Stimulated activated CD8-positive, alpha-beta memory T cell treated with anti-CD3 and anti-CD28 coated beads, Interleukin-2, amount 100 ng/mL, for 1 hour (primary cell): Measurements from ENCODE around the gene DAB2IP.

ENCODE experiments used
- DNase-seq, 2 donors: peaks; one replicate each; pipeline ENCODE4 v3.0.0-alpha.2; 2020; ENCODE audit warnings: low read depth in 2 of 2

The DAB2IP gene

DNA sequence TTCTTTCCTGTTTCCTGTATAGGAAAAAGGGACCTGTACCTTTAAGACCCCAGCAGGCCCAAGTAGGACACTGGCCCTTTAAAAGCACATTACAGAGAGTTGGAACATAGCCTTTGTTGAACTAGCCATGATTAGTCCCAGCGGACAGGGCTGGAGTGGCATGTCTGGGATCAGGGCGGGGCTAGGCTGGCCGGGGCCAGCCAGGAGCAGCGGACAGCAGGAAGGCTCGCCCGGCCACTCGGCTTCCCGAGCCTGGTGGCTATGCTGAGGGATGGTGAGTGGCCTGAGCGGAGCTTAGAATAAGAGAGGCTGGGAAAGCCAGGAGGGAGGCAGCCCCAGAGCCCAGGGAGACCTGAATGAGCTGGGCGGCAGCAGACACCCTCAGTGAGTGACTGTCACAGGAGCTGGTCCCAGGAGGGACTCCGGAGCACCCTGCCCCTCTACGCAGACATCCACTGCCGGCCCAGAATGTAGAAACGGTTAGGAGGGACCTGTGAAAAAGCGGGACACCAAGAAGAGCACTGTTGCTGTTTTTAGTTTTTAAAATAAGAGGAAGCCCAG, 92.1 kb downstream of the DAB2IP start:
- no peak for DNase-seq

DNA sequence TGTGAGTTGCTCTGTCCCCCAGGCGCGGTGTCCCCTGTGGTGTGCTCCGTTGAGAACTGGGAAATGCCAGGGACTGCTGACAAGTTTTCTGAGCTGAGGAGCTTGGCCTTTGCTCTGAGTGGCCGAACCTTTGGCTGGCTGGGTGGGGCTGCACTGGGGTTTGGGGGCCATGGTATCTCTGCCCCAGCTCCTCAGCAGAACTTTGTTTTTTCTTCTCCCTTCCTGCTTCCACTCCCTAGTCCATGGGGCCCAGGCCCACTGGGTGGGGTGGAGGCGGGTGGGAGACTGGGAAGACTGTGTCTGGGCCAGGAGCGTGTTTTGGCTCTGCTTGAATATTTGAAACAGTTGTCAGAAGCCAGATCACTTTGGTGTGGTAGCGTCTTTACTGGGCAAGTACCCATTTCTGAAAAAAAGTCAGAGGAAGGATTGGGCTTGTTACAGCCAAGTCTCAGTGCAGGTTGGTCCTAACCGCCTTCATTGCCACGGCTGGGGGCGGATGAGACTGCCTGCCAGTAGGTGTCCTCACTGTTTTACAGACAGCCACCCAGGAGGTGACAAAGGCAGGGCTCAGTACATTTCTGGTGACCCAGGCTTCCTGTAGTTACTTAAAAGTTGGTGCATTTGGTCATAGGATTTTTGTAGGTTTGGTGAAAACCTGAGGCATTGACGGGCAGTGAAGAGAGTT, 92.7 kb downstream of the DAB2IP start:
- no peak for DNase-seq

DNA sequence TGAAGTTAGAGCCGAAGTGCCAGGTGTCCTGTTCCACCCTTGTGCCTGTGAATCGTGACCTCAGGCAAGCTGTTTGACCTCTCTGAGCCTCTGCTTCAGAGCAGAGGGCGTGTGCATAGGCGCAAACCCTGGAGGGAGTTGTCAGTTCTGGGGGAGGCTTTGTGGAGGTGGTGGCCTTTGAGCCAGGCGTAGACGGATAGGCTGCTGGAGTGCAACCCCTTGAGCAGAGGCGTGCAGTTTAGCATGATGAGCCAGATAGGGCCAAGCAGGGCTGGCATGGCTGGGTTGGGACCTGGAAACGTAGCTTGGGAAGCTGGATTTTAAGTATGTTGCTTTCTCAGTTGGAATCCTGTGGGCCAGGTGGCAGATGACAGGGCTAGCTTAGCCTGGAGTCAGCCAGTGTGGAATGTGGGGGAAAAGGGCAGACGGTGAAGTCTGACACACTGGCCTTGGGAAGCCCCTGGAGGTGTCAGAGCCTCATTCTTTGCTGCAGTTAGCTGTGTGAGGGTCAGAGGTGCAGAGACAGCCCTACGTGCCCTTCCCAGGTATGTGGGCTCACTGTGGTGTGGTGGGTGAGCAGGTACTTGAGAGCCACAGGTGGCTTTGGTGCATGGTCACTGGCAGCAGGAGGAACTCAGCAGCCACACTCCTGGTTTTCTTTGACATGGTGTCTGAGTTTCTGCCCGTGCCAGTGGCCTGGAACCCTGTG, 93.4 kb downstream of the DAB2IP start:
- DNase-seq: no peak

DNA sequence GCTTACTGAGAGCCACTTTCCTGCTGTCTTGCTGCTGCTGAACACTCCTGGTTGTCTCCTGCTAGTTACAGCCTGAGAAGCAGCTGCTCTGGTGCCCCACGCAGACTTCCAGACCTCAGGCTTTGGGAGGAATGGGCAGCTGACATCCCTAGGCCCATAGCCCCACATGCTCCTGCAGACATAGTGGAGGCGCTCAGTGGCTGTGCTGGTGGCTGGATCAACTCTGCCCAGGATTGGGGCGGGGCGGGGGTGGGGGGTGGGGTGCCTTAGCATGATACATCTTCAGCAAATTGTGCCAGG, 93.9 kb downstream of the DAB2IP start:
- no peak for DNase-seq

DNA sequence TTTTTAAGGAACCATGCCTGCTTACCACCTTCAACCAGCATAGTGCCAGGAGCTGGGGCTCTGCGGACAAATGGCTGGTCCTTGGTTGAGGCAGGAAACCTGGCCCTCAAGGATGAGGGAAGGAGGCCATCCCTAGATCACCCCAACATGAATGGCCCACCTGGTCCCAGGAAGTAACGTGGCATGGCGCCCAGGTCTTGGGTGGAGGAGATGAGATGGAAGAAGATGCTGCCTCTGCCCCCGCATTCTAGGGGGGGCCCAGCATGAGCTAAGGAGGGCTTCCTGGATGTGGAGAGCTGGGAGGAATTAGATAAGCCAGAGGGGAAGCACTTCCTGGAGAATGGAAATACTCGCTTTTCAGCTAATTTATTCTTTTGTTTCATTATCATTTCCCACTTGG, 95.0 kb downstream of the DAB2IP start:
- DNase-seq: no peak

DNA sequence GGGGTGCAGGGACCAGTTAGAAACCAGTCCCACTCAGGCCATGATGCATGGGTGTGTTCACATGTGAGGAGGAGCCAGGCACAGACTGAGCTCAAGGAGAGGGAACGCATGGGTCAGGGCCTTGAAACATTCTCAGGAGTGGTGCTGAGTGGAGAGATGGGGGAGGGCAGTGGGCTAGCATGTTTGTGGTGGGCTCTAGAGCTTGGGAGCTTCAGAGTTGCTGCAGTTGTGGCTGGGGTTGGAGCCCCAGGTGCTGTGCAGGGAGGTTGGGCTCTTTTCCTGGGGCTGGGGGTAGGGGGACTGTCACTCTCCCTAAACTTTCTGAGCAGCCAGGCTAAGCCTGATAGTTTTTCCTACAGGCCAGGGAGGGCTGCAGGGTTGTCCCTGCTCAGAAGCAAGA, 95.4 kb downstream of the DAB2IP start:
- no peak for DNase-seq

DNA sequence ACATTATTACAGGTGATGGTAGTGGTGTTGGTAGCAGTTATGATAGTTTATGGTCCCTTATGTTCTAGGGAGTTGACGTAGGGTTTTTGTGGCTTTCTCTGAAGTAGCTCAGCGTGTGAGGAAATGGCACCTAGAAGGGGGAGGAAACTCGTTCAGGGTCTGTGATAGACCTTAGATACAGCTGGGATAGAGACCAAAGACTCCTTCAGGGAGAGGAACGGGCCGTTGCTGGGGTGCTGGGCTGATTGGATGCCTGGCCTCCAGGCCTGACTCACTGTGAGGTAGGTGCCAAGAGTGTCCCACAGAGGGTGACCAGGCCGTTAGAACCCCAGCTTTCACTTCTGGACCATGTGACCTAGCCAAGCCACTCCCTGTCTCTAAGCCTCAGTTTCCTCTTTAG, 96.6 kb downstream of the DAB2IP start:
- no peak for DNase-seq

DNA sequence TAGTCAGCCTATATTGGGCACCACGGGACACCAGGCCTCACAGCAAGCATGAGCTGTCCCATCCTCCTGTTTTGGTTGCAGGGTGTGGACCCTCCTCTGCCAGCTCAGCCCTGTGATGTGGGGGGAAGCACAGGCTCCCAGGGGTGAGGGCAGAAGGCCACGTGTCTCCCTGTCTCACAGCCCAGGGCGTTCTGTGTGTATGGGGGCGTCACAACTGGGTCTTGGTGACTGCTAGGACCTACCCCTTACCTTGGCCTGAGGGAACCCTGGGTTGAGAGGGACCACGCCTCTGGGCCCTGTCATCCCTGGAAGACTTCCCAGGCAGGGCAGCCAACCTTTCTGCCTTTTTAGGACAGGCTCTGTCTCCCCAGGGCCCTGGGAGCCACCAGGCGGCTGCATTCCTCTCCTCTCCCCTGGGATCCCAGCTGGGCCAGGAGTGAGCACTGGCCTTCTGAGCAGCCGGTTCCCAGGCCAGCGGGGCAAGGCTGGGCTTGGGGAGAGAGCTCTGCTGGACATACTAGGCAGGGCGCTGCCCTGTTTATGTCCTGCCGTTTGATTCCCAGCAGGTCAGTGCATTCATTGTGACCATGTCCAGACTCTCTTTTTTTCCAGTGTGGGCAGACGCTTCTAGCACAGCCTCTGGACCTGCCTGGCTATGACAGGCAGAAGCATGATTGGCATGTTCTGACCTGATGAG, 97.4 kb downstream of the DAB2IP start:
- DNase-seq: no peak

DNA sequence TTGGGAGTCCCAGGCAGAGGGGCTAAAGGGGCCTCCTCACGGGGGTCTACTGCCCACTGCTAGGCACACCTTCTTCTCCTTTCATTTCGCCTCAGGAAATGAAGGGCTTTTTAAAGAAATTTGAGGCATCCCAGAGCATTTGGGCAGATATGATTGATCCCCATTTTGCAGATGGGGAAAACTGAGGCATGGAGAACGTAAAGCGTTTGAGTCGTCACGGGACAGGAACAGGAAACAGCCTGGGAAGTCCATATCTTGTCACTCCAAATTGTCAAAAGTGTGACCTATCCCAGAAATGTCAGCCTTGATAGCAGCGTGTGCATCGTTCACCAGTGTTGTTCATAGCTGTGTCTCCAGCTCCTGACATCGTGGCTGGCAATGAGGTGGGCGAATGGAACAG, 98.2 kb downstream of the DAB2IP start:
- DNase-seq: no peak

DNA sequence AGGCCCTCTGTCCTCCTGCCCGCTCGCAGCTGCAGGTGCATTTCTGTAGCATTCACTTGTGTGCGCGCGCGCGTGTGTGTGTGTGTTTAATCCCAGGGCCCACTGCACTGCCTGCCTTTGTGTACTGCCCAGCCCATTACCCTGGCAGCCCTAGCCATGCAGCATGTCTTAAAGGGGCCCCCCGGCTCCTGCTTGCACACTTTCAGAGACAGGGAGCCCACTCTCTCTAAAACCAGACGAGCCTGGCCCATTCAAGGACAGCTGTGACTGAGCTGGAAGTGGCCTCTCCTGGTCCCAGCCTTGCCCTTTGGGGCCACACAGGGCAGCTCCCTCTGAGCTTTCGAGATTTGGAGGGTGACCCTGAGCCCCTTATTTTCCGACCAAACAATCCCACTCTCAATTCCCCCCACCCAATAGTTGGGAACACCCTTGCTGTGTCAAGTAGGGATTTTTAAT, 98.9 kb downstream of the DAB2IP start:
- no peak for DNase-seq

DNA sequence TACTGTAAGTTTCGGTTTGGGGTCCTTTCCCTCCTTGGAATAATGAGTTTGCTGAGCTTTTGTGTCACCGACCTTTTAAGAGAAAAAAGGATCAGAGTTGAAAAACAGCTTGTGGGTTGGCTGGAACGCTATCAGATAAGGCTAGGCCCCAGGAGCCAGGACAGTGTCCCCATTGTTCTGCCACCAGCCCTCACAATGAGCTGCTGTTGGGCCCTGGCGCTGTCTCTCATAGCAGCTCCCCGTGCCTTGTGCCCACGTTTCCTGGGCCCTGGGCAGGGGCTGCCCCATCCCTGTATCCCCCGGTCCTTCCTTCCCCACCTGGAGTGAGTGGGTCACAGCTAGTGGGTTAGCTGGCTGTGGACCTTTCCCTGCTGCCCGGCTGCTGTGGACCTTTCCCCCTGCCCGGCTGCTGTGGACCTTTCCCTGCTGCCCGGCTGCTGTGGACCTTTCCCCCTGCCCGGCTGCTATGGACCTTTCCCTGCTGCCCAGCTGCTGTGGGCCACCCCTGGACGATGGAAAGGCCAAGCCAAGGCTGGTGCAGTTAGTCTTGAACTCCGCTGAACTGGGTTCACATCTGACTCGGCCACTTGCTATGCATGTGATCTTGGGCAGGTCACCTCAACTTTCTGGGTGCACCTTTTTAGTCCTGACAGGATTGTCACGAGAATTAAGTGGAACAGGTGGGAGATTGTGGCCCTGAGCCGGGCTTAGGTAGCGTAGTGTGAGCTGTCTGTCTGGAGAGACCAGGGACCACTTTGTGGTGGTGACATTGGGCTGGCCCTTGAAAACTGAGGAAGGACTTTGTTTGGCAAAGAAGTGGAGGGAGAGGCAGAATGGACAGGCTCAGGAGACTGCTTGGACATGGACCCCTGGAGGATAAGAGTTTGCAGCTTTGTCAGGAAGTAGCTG, 99.5 kb downstream of the DAB2IP start:
- DNase-seq: no peak

DNA sequence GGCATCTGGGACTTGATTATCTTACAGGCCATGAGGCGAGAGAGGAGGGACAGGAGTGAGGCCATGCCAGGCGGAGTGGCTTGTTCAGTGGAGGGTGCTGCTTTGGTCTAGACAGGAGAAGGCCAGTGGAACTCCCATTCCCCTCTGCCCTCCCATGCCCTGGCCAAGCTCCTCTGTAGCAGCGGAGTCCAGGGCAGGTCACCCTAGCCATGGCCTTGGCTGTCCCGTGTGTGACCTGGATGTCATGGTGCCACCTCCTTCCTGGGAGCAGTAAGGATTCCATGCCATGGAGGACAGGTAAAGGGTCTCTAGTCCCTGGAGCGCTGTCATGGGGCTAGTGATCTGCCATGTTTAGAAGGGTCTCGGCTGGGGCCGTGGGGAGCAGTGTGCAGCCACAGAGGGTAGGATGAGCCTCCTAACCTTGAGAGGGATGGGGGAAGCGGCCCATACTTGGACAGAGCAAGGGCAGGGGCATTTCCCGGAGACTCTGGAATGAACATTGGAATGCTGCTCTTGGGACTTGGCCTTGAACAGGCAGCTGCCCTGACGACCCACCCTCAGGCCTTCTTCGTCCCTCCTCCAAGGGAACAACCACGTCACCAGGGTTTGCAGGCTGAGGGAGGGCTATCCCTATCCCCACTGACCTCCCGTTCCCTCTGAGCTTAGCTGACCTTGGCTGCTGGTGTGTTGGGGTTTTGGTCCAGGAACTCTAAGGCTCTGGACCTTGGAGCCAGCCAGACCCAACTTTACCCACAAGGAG, 100.4 kb downstream of the DAB2IP start:
- no peak for DNase-seq

DNA sequence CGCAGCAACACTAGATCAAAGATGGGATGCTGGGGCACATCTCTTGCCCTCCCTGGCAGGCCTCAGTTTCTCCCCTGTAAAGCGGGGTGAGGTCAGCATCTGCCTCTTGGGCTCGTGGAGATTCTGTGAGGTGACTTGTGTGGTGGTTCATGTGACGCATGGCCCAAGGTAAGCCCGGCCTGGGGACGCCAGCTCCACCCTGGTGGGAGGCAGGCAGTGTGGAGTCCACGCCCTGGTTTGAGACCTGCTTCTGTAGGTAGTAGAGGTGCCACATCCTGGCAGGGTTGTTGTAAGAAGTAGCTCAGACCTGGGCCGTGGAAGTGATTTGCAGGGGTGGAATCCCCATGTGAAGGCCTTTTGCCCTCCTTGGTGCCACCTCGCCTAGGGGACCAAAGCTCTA, 101.5 kb downstream of the DAB2IP start:
- no peak for DNase-seq

DNA sequence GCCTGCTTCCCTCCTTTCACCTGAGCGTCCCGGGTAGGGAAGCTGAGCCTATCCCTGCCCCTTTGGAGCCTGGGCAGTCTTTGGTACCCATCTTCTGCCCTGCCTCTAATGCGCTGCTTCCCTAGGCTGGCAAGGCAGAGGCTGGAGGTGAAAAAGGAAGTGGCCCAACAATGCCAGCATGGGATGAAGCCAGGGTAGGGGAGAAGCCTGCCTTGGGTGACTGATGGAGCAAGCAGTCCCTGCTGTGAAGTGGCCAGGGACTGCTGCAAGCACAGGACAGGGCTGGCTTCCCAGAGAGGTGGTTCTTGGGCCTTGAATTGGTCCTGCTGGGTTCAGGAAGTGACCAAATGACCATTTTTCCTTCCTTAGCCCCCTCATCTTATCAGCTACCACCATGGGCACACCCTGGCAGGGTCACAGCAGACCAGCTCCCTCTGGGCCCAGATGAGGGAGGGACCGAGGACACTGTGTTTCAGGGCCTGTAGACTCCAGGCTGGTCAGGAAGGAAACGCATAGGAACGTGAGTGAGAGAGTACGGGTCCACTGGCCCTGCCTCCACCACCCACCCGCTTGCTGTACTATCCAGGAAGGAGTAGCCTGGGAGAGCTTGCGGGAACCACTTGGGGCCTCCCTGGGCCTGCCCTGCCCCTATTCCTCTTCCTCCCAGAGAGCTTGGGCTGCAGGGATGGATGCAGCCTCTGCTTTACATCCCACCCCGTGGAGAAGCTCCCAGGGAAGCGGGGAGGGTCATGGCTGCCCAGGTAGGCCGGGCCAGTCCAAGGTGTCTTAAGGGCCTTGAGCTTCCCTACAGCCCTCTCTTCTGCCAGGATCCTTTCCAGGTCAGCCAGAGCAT, 102.6 kb downstream of the DAB2IP start:
- no peak for DNase-seq

DNA sequence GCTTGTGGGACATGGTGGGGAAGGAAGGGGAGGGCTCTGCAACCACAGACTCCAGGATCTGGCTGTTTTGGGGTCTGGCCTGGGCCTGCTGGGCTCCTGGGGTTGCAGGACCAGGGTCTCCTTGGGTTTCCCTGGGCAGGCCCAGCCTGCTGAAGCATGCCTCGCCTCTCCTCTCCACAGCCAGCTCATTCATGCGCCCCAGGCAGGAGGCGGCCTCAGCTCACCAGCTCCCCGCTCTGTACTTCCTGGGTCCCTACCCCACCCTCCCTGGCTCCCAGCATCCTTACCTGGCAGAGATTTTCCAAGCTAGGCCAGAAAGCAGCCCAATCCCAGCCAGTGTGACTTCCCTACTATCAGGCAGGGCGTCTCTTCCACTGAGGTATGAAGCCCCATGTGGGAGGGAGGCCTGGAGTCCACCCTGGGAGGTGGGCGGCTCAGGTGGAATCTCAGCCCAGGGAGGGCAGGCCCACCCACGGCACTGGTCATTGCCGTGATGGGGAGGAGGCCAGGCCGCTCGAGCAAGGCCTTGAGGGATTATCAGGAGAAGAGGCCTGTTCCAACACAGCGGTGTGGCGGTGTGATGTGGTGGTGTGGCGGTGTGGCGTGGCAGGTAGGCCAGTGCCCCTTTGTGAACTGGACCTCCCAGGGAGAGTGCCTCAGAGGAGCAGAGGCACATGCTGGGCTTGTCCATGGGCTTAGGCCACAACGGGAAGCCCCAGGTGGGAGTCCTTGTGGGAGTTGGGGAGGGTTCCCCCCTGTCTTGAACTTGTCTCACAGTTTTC, 103.4 kb downstream of the DAB2IP start:
- no peak for DNase-seq

DNA sequence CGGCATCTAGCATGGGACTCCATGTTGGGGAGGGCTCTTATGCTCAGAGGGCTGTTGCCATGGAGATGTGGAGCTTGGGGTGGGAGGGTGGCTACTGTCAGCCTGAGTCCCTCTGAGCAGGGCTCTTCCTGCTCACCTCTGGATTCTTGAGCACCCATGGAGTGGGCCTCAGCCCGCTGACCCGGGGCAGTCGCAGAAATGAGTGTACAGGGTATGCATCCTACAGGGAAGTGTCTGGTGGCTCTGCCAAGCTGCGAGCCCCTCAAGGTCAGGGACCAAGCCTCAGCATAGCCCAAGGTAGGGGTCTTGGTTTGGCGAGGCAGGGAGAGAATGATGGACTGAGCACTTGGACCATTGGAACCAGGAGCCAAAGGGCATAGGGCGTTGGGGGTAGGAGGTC, 104.1 kb downstream of the DAB2IP start:
- no peak for DNase-seq

DNA sequence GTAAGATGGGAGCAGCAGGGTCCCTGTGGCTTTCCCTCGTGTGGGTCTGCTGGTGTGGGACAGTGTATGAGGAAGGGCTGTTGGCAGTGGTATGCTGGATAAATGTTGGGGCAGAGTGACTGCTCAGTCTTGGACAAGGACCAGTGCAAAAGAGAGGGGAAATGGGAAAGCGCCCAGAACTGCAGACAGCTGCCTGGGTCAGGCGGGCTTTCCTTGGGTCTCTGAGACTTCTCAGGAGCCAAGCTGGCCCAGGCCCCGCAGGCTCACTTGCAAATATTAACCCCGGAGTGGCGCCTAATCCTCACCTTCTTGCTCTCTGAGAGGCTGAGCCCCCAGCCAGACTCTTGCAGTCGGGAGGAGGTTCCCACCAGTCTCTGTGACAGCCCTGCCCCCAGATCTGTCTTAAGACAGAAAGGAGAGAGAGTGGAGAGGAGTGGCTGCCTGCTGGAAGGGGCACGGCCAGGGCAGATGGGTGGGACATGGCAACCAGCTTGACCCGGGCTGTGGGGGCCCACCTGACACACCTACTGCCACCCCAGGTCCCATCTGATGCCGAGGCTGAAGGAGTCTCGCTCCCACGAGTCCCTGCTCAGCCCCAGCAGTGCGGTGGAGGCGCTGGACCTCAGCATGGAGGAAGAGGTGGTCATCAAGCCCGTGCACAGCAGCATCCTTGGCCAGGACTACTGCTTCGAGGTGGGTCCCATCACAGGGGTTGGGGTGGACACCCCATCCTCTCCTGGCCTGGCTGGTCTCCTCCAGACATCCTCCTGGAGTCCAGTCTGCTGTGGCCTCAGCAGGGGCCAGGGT, 105.2 kb downstream of the DAB2IP start:
- DNase-seq: no peak

DNA sequence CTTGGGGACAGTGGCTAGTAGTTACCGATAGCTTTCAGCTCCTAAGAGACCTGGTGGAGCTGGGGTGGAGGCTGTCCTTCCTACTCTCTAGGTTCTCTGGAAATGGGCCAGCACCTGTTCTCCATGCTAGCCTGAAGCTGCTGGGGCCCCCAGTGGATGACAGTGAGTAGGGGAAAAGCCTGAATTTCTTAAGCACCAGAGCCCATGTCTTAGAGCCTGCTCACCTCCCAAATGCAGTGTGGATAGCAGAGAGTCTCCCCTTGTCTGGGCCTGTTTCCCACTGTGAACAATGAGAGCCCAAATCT, 105.8 kb downstream of the DAB2IP start:
- no peak for DNase-seq

DNA sequence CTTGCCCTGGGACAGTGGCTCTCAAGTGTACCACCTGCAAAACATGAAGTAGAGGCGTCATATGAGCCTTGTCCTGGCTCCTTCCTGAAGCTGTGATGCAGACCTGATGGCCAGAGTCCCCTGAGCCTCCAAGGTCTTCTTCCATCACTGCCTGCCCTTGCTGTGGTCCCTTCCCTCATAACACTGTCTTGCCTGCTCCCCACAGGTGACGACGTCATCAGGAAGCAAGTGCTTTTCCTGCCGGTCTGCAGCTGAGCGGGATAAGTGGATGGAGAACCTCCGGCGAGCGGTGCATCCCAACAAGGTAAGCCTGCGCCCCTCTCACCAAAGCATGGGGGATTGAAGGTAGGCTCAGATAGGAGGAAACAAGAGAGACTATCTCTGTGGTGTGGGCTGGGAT, 107.3 kb downstream of the DAB2IP start:
- no peak for DNase-seq
